HG03558 (cell line): ENCODE measurements around the gene NTHL1.
"Not testable (repeated sequence)": the region's sequence is repeated elsewhere in the genome, so short reads cannot be mapped to it uniquely, and the experiment has no call there.

Experiments
- ATAC-seq: cut with Tn5 transposase; IDR thresholded peaks from one replicate; pipeline ENCODE4 v1.9.1; 2021; ENCODE audit warnings: moderate number of reproducible peaks; ENCODE audit not compliant: unreplicated experiment; ENCODE audit errors: extremely low read depth

Gene NTHL1

DNA sequence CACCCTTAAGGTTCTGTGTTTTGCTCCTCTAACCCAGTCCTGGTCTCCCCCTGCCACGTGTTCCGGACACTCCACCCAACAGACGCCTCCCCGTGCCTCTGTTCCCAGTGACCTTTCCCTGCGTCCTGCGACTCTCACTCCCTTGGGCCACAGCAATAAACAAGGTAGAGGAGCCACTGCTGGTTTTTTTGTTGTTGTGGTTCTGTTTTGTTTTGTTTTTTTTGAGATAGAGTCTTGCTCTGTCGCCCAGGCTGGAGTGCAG is 31.8 kb downstream of the NTHL1 start:
- ATAC-seq, result no peak

DNA sequence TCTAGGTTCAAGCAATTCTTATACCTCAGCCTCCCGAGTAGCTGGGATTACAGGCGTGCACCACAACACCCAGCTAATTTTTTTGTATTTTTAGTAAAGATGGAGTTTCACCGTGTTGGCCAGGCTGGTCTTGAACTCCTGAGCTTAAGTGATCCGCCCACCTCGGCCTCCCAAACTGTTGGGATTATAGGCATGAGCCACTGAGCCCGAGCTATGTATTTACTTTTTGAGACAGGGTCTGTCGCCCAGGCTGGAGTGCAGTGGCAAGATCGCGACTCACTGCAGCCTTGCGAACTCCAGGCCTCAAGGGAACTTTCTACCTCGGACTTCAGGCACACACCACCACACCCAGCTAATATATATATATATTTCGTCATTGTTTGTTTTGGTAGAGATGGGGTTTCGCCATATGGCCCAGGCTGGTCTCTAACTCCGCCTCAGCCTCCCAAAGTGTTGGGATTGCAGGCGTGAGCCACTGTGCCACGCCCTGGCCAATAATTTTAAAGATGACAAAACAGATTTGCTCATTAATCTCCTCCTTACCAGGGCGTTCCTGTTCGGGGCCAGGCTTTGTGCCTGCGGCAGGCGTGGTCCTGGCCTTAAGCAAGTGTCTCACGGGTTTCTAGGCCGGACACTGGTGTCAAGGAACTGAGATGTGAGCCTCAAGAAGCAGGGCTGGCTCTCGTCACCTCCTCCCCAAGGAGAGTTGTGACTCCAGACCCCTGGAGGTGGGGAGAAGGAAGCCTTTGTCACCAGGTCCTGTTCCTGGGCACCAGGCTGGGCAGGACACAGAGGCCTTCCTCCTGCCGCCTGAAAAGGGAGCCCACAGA is 32.3 kb downstream of the NTHL1 start:
- ATAC-seq, result no peak

DNA sequence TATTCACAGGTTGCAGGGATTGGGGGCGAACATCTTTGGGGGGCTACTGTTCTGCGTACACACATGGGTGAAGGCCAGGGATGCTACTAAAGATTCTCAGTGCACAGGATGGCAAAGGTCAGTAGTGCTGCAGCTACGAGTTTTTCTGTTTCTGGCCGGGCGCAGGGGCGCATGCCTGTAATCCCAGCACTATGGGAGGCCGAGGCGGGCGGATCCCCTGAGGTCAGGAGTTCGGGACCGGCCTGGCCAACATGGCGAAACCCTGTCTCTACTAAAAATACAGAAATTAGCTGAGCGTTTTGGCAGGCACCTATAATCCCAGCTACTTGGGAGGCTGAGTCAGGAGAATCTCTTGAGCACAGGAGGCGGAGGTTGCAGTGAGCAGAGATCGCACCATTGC is 34.1 kb downstream of the NTHL1 start:
- no peak for ATAC-seq

DNA sequence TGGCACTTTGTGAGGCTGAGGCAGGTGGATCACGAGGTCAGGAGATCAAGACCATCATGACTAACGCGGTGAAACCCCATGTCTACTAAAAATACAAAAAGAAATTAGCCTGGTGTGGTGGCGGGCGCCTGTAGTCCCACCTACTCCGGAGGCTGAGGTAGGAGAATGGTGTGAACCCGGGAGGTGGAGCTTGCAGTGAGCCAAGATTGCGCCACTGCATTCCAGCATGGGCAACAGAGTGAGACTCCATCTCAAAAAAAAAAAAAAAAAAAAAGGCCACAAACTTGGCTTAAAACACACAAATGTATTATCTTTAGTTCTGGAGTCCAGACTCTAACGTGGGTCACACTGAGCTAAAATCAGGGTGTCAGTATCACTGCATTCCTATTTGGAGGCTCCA is 35.9 kb downstream of the NTHL1 start:
- not testable (repeated sequence) for ATAC-seq

DNA sequence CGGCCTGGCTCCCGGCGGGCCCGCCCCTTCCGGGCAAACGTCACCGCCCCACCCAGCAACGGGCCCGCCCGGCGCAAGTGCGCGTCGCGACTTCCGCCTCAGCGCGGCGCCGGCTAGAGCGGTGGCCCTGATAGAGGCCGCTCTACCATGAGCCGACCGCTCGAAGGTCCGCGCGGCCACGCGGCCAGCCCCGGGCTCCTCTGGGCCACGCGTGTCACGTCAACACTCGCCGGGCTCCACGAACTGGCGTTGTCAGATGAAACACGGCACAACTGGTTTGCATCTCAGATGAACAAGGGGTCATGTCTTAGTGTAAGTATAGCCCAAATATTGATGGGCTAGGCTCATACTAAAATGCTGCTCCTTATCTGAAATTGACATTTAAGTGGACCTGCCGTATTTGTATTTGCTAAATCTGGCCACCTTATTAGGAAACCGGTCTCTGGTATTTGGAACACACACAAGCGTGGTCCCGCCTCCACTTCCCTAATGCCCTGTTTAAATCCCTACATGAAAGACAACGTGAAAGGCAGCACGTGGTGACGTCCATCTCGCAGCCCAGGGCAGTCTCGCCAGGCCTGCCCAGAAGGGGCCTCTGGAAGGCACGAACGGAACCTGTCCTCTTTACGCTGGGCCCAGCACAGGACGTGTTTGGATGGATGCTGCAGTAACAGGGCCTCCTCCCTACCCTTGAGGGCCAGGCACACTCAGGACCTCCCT is 37.7 kb downstream of the NTHL1 start, which contains the start of gene ZNF598:
TSS of gene ZNF598 (minus strand) at position 31 of the 720 bp plus-strand sequence.
- ATAC-seq, result no peak

DNA sequence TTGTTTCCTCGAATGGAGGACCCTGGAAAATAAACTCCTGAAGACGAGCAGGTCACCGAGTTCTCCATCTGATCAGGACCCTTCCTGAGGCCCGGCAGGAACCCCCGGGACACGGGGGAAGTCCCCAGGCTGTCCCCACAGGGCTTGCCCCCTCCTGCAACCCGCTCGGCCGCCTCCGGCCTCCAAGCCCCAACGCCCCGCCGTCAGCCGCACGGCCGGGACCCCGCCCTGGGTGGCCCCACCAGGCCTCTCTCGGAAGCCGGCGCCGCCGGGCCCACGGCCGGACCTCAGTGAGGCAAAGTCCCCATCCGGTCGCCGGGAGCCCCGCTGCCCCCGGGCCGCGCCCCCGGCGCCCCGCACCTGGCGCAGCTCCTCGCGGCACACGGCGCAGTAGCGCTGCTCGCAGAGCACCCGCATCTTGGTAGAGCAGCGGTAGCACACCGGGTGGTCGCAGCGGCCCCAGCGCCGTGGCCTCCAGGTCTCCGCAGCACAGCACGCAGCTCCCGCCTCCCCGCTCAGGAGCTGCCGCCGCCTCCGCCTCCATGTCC is 38.4 kb downstream of the NTHL1 start:
- no peak for ATAC-seq

DNA sequence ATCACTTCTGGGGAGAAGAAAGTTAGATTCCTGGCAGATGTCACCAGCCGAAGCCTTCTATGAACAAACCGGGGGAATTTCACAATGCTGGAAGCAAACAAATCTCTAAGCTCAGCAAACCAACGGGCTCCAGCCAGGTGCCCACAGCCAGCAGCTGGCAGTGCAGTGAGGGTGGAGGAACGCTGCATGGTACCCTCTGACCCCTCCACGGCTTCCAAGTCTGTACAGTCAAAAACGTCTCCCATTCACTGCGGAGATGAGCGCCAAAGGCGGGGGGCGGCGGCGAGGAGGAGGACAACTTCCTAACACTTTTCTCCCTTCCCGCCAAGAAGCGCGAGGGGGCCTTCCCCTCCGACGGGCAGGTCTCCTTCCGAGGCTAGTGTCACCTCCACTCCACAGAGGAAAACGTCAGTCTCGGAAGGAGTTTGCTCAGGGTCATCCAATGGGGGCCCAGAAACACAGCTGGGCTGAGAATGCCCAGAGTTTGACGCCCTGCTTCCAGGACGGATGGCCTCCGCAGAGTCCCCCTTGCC is 38.9 kb downstream of the NTHL1 start:
- no peak for ATAC-seq

DNA sequence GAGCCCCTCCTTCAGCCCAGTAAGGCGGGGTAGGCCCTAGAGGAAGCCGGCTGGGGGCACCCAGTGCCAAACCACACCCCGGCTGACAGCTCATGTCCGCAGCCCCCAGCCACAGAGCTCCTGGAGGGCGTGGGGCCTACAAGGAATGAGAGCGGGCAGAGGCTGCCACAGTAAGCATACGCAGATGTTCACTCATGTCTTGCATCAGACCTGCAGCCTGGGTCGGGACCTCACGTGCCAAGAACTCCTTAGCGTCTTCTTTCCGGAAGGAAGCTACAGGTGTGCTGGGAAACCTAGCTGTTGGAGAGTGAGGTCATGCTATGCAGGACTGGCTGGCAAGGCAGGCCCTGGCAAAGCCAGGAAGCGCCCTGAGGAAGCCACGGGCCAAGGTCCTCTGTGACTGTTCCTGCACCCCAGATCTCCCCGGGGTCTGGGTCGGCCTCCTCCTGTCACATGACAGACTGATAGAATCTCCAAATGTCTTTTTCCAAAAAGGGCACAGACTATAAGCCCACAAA is 39.6 kb downstream of the NTHL1 start:
- ATAC-seq, result no peak

DNA sequence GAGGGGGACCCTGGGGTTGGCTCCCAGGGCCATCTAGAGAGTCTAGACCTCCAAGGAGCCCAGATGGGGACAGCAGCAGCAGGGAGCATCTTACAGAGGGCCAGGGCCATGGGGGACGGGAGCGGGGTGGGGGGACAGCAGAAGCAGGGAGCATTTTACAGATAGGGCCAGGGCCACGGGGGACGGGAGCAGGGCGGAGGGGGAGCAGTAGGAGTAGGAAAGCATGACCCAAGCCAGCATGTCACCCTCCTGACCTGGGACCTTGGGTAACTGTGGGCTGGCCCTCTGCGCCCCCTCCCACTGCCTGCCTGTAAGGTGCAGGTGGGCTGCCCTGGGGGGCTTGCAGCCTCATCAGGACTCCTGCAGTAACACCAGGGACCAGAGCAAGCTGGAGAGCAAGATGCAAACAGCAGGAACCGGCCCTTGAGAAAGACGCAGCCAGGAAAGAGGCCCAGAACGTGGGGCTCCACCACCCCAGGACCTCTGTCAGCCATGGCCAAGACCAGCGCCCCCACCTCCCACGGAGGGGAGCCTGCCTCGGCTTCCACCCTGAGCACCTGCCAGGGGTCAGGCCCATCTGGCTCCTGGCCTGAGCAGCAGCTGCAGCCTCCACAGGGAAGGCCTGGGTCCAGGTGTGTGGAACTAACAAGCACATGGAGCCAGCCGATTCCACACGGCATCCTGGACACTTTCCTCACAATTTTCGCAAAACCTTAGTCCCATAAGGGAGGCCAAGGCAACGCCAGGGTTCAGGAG is 40.4 kb downstream of the NTHL1 start:
- no peak for ATAC-seq

DNA sequence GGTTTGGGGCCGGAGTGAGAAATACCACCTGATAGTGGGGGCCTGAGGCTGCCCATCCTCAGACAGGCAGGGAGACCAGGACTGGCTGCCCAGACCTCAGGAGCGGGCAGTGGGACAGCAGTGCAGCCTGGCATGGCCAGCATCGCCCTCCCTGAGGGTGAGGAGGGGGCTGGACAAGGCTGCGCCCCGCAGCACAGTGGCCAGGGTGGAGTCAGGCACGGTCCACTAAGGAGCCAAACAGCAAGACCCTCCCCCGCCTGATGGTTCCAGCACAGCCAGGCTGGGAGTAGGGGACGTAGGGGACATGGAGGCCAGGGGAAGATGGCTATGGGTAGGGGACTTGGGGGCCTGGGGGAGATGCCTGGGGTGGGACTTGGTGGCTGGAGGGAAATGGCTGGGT is 41.3 kb downstream of the NTHL1 start:
- no peak for ATAC-seq

DNA sequence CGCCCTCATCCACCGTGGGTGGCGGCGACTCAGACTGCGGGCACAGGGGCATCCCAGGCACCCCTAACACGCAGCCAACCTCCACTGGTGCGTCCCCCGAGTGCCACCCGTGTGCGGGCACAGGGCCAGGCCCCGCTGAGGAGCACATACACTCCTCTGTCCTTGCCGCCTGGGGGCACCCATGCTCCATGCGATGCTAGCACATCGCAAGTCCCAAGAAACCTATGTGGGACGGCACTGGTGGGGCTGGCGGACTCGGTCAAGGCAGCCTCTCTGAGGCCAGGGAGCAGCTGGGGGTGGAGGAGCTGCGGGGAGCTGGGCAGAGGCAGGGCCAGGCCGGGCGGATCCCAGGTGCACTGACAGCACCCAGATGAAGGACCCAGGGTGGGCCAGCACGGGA is 42.0 kb downstream of the NTHL1 start:
- ATAC-seq, result no peak

DNA sequence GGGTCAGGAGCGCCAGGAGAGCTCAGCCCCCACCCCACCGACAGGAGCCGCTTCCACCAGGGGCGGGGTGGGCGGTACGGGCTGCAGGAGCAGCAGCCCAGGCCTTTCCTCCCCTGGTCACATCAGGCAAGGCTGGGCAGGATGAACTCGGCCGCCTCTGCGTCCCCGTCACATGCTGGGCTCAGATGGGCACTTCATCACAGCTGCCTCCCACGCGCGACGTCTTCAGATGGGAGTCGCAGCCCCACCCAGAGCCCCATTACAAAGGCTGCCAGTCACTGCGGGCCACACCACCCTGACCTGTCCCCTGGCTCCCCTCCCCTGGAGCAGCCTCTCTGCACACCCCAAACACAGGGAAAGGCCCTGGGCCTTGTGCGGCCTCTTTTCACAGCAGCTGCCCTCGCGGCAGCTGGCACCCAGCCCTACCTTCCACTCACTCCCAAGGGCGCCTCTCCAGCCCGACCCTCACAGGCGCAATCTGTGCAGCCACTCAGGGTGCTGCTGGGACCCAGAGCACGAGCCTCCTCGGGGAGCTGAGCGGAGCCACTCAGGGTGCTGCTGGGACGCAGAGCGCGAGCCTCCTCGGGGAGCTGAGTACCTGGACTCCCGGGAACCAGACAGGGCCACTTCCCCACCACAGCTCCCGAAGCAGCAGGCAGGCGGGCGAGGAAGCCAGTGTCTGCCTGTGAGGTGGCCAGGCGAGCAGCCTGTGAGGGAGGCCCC is 42.7 kb downstream of the NTHL1 start:
- ATAC-seq, result no peak

DNA sequence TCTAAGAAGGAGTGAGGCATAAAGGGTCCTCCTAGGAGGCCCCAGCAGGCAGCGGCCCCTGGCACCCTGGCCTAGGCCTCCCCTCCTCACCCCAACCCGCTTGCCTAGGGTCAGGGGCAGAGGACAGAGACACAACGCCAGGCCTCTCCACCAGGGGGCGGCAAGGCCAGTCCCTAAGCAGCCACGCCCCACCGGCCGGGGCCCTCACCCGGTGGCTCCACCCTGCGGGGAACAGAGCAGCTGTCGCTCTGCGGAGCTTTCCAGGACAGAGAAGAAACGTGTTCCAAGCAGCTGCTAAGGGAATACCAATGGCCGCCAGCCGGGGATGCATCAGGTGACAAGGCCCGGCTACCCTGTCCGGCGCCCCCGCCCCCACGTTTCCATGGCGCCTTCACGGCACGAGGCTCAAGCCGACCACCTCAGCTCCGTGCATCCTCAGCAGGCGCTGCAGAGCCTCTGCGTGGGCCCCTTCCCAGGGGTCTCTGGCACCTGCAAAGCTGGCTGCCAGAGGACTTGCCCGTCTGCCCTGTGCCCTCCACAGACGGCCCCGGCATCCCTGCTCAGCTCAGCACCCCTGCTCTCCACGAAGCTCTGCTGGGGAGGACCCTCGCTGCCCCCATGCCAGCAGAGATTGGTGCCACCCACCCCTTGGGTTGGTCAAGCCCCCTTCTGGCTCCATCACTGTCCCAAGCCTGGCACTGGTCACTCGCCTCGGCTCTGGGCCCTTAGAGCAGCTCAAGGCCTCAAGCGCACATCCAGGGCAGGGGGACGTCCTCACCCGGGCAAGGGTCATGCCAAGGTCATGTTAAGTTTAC is 43.6 kb downstream of the NTHL1 start:
- ATAC-seq, result no peak

DNA sequence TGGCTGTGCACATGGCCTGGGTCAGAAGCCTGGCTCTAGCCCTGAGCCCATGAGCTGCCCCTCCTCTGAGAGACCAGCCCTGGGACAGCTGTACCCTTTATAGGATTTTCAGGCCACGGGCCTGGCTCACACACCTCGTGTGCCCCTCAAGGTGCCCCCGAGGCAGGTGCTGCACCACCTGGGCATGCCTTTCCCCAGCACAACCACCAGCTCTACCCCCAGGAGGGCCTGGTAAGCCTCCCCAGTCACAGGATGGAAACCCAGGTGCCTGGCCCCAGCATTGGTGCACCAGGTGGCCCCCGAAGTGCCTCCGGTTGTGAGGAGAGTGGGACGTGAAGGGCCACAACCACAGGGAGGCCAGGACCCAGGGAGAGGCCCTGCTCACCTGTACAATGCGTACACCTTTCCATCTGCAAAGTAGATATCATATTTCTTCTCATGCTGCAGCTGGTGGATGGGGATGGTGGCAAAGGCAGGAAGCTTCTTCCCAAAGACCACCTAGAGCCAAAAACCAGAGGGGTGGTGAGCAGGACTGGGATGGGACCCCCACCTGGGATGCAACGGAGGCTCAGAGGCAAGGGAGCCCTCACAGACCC is 44.3 kb downstream of the NTHL1 start:
- ATAC-seq, result no peak

DNA sequence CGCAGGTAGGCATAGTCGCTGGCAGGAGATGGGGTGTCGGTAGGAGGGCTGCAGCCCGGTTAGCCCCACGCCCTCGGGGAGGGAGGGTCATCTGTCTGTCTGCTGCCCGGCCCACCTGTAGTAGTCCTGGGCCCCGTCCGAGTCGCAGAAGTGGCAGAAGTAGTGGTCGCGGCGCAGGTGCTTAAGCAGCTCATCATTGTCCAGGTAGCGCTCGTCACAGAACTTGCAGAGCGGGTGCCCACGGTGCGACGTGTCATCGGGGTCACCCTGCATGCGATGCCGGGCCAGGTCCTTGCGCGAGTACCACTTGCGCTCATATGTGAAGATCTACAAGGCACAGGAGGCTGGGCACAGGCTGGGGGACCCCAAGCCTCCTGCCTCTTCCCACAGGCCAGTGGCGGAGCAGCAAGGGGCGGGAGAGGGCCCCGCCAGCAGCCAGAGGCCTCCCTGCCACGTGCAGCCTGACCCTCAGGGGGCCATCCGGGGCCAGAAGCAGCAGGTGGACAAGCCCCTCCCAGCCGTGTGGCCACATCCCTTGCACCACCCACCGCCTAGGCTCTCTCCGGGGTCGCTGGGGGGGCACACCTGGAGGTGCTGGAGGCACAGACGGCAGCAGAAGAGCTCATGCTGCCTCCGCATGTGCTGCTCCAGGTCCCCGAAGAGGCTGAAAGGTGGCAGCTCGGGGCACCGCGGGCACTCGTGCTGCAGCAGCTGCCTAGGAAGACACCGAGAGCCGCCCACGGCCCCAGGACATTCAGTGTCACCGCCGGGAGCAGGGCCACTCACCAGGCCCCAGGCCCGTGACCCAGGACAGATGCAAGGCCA is 45.0 kb downstream of the NTHL1 start:
- ATAC-seq, result no peak

DNA sequence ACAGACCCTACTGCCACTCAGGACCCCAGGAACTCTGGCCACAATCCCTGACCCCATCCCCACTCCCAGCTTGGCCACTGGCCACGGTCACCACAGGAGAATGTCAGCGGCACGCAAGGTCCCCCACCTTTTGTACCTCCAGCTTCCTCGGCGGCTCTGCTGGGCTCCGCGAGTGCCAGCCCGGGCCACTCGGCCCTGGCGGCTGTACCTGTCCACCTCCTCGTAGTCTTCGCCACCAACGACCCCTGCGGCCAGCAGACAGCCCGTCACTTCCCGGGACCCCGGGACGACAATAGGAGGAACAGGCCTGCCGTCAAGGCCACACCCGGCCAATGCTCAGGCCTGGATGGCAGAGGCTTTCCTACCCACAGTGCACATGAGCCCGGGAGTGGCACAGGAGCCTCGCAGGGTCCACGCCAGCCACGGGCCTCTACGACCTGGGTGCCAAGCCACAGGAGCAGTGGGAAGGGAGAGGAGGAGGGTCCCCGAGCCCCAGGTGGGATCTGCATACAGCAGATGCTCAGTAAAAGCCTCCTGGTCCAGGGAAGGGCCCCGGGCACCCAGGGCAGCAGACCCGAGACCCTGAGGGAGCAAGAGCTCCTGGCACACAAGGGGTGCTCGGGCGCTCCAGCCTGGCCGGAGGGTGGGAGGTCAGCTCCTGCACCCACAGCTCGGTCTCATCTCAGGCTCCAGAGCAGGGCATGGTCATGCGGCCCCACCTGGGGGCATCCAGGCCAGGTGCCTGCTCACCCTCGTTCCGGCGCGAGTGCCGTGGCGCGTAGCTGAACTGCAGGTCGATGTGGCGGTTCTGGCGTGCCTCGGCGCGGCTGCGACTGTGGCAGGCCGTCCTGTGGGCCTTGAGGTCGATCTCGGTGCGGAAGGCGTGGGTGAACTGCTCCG is 45.9 kb downstream of the NTHL1 start:
- no peak for ATAC-seq

DNA sequence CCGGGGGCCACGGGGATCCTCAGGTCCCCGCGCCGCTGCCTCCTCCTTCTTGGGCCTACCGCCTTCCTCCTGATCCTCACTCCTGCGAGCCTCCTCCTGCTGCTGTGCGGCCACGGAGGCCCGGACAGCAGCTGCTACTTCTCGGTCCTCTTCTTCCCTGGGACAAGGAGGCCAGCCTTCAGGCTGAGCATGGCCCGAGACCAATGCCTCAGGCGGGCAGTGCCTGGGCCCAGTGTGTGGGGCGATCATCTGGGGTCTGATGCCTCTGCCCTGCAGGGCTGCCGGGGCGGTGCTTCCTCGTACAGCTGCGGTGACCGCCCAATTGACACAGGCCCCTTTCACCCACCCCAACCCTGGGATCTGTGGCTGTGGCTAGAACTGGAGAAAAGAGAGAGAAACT is 46.6 kb downstream of the NTHL1 start:
- no peak for ATAC-seq
